ENCODE data around the gene SCN2B.

DNA sequence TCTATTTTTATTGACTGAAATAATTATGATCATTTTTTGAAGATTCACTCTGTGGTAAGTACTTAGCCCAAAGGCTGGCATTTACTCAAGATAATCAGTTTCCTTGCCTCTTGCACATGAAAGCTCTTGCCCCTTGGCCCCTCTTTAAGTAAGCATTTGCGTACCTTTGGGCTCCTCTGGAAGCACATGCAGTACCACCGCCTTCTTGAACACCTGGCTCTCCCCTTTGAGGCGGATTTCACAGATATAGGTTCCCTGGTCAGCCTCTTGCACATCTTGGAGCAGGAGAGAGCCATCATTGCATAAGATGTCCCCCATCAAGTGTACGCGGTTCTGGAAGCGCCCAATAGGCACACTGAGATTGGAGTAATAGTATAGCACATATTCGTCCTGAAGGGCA is 33.9 kb upstream of the SCN2B start:
- no peak for TF ChIP-seq ATF3 (CRISPR knock-in tag; conservative IDR thresholded peaks at IDR 0.05)
- TF ChIP-seq NFYB (CRISPR knock-in tag; conservative IDR thresholded peaks at IDR 0.05; ENCODE audit: low read depth): no peak

All from WTC11 (cell line).